Keratinocyte (primary cell): ENCODE results near the gene ITSN1. TPM values are rescaled to one million over a fixed set of nuclear protein-coding genes. Genes with fewer than 3 reads are reported as not detected.

ENCODE experiments used
- DNase-seq: peaks from one replicate; pipeline ENCODE4 v3.0.0-alpha.2; 2011; ENCODE audit warnings: low read depth, missing footprints, low spot score
- FAIRE-seq: peaks from 2 replicates; lab custom pipeline; 2011; peaks lifted over from hg19 to GRCh38; lab: Jason Lieb, UNC
- H2AFZ ChIP-seq: 2 replicates; pipeline ENCODE4 v1.6.0; 2012; ENCODE audit warnings: low read length, control low read depth, inconsistent platforms; ENCODE audit not compliant: control insufficient read depth
- H3K27ac ChIP-seq: 2 replicates; pipeline ENCODE4 v1.5.1; 2011; ENCODE audit warnings: low read length; ENCODE audit not compliant: control insufficient read depth, insufficient read depth
- H3K27me3 ChIP-seq: 3 replicates; pipeline ENCODE4 v1.6.0; 2011; ENCODE audit warnings: low read length; ENCODE audit not compliant: control insufficient read depth, insufficient read depth; ENCODE audit errors: extremely low read depth
- H3K36me3 ChIP-seq, 2 experiments: 2 replicates in 1 of 2; 3 replicates in 1 of 2; pipeline ENCODE4 v1.5.1; 2011; ENCODE audit warnings: low read length in 2 of 2, mild to moderate bottlenecking in 1 of 2; ENCODE audit not compliant: control insufficient read depth in 2 of 2, insufficient read depth in 2 of 2; ENCODE audit errors: extremely low read depth in 1 of 2
- H3K4me1 ChIP-seq: 3 replicates; pipeline ENCODE4 v1.5.1; 2011; ENCODE audit warnings: low read length; ENCODE audit not compliant: control insufficient read depth, insufficient read depth; ENCODE audit errors: extremely low read depth
- H3K4me2 ChIP-seq: 3 replicates; pipeline ENCODE4 v1.6.0; 2011; ENCODE audit warnings: low read depth, low read length; ENCODE audit not compliant: control insufficient read depth, insufficient read depth; ENCODE audit errors: extremely low read depth
- H3K4me3 ChIP-seq, 3 experiments: fragments of 200-600 bp in 1 of 3; sonication (generic) in 1 of 3; 2 replicates in 2 of 3; 3 replicates in 1 of 3; pipeline ENCODE4 v1.5.1; 2011 to 2016; ENCODE audit warnings: low read length in 3 of 3, mild to moderate bottlenecking in 3 of 3, control low read depth in 2 of 3, inconsistent platforms in 1 of 3, low read depth in 1 of 3, mixed read lengths in 1 of 3, mixed run types in 1 of 3, moderate library complexity in 1 of 3; ENCODE audit not compliant: control insufficient read depth in 2 of 3, insufficient read depth in 2 of 3; ENCODE audit errors: extremely low read depth in 1 of 3
- H3K79me2 ChIP-seq: 2 replicates; pipeline ENCODE4 v1.6.0; 2012; ENCODE audit warnings: low read length; ENCODE audit not compliant: control insufficient read depth, insufficient read depth
- H3K9ac ChIP-seq: 3 replicates; pipeline ENCODE4 v1.6.0; 2011; ENCODE audit warnings: low read length; ENCODE audit not compliant: control insufficient read depth, insufficient read depth; ENCODE audit errors: extremely low read depth
- H3K9me1 ChIP-seq: 3 replicates; pipeline ENCODE4 v1.6.0; 2011; ENCODE audit warnings: low read length; ENCODE audit not compliant: control insufficient read depth, insufficient read depth; ENCODE audit errors: extremely low read depth
- H3K9me3 ChIP-seq: 2 replicates; pipeline ENCODE4 v1.5.1; 2012; ENCODE audit warnings: low read depth, low read length; ENCODE audit not compliant: control insufficient read depth
- H4K20me1 ChIP-seq: 3 replicates; pipeline ENCODE4 v1.6.0; 2011; ENCODE audit warnings: low read length; ENCODE audit not compliant: control insufficient read depth, insufficient read depth; ENCODE audit errors: extremely low read depth
- CTCF ChIP-seq, 3 experiments: IDR thresholded peaks in 1 of 3; conservative IDR thresholded peaks in 1 of 3; optimal IDR thresholded peaks in 1 of 3; 2 replicates in 2 of 3; 3 replicates in 1 of 3; pipeline versions ENCODE3 to v1.5.1; 2011; ENCODE audit warnings: low read length in 3 of 3, mild to moderate bottlenecking in 3 of 3, moderate library complexity in 2 of 3, control low read depth in 1 of 3, inconsistent platforms in 1 of 3; ENCODE audit not compliant: insufficient read depth in 2 of 3; ENCODE audit errors: extremely low read depth in 1 of 3
- EZH2 ChIP-seq: IDR thresholded peaks from one replicate; pipeline ENCODE4 v1.6.1; 2012; ENCODE audit warnings: inconsistent platforms, mild to moderate bottlenecking, low read length, moderate library complexity
- dilution Hi-C: fragments of 300-500 bp; cut with MboI; formaldehyde crosslinking; loops from one replicate; pipeline ENCODE4 v1.7.0; 2020; ENCODE audit warnings: low sequenced_read_pairs; ENCODE audit not compliant: extremely low pct_ligation_motif_present
- polyA plus RNA-seq, 5 experiments: library from polyadenylated mRNA; depleted of rRNA in 3 of 5; stranded (reverse) in 3 of 5; stranded (forward) in 1 of 5; unstranded in 1 of 5; fragments of >200 nt; gene quantifications; 1 replicate in 1 of 5; 2 replicates in 3 of 5; 3 replicates in 1 of 5; pipeline versions ENCODE4 v1.2.1 to v1.2.3, GENCODE V29; 2011 to 2012; ENCODE audit warnings: missing spikeins in 2 of 5, low read depth in 1 of 5, low replicate concordance in 1 of 5

ITSN1 gene
- polyA plus RNA-seq, 1 donor (not counting 4 experiments of a cell fraction or from before 2014, with no cell fraction given), result 34.3 TPM

- dilution Hi-C loops, result no loop called here
- Histone ChIP-seq H3K4me1 (peaks cover 11% of the 10 kb centered on the region), H3K36me3 (no peaks in the 10 kb centered on the region), H2AFZ (no peak overlapping the region), H4K20me1 (no peaks in the 10 kb centered on the region), H3K79me2 (peaks cover 58% of the 10 kb centered on the region), H3K4me2 (no peak overlapping the region), H3K27me3 (no peaks in the 10 kb centered on the region), H3K4me3 (no peak overlapping the region), H3K9ac (no peak overlapping the region), H3K9me1 (no peaks in the 10 kb centered on the region), H3K27ac (no peak overlapping the region), H3K9me3 (no peaks in the 10 kb centered on the region)
- DNase-seq (no peak), FAIRE-seq (no peak)
- no peak for TF ChIP-seq CTCF (optimal IDR thresholded peaks at IDR 0.05 in 1 of 3, IDR thresholded peaks at IDR 0.05 in 1 of 3, conservative IDR thresholded peaks at IDR 0.05 in 1 of 3; ENCODE audit: extremely low read depth in 1 of 3, insufficient read depth in 2 of 3, low read length in 3 of 3)
- TF ChIP-seq EZH2, result no peak
Measured at GRCh38 chr21:33703750-33704606, 61.7 kb downstream of the ITSN1 start.

- H3K36me3 ChIP-seq, result no peaks in the 10 kb centered on the region
- H3K4me3 ChIP-seq, result no peak overlapping the region
- no peak overlapping the region for H3K4me2 ChIP-seq
- H3K27me3 ChIP-seq, result no peaks in the 10 kb centered on the region
- no peaks in the 10 kb centered on the region for H3K9me3 ChIP-seq
- peaks cover 11% of the 10 kb centered on the region for H3K4me1 ChIP-seq
- DNase-seq (no peak), FAIRE-seq (no peak)
- no peak overlapping the region for H2AFZ ChIP-seq
- peaks cover 64% of the 10 kb centered on the region for H3K79me2 ChIP-seq
- H3K27ac ChIP-seq, result no peak overlapping the region
- H4K20me1 ChIP-seq, result no peaks in the 10 kb centered on the region
- H3K9me1 ChIP-seq, result no peaks in the 10 kb centered on the region
- no peak overlapping the region for H3K9ac ChIP-seq
- dilution Hi-C loops, result no loop called here
- TF ChIP-seq CTCF (optimal IDR thresholded peaks at IDR 0.05 in 1 of 3, IDR thresholded peaks at IDR 0.05 in 1 of 3, conservative IDR thresholded peaks at IDR 0.05 in 1 of 3; ENCODE audit: extremely low read depth in 1 of 3, insufficient read depth in 2 of 3, low read length in 3 of 3), result no peak
- no peak for TF ChIP-seq EZH2
Measured at GRCh38 chr21:33707846-33708245, 65.5 kb downstream of the ITSN1 start.
